Putamen (tissue), 1 donor: ENCODE measurements around the gene KCNG2.

ENCODE experiments used
- DNase-seq: peaks from one replicate; pipeline ENCODE4 v3.0.0-alpha.2; 2016; ENCODE audit warnings: low spot score

The KCNG2 gene

GRCh38 chr18:79823120-79823519, 25.4 kb downstream of the KCNG2 start:
- DNase-seq = no peak

- DNase-seq = no peak
These were observed 28.2 kb downstream of the KCNG2 start for GRCh38 chr18:79825913-79826312.

- no peak for DNase-seq
These were observed 29.2 kb downstream of the KCNG2 start for GRCh38 chr18:79826966-79827365.

GRCh38 chr18:79828258-79828657, 30.5 kb downstream of the KCNG2 start:
- no peak for DNase-seq

- DNase-seq = no peak
These were observed 31.6 kb downstream of the KCNG2 start for GRCh38 chr18:79829136-79829854.

GRCh38 chr18:79832169-79832568, 34.4 kb downstream of the KCNG2 start:
- DNase-seq = no peak

GRCh38 chr18:79834834-79835233, 37.1 kb downstream of the KCNG2 start:
- DNase-seq = no peak

- DNase-seq = no peak
These were observed 44.2 kb downstream of the KCNG2 start for GRCh38 chr18:79841936-79842335.

- no peak for DNase-seq
These were observed 47.3 kb downstream of the KCNG2 start for GRCh38 chr18:79844999-79845563.

- no peak for DNase-seq
These were observed 49.3 kb downstream of the KCNG2 start for GRCh38 chr18:79846936-79847557.

- no peak for DNase-seq
These were observed 50.0 kb downstream of the KCNG2 start for GRCh38 chr18:79847606-79848293.

GRCh38 chr18:79848294-79848578, 50.5 kb downstream of the KCNG2 start:
- no peak for DNase-seq

GRCh38 chr18:79848579-79849327, 51.0 kb downstream of the KCNG2 start:
- no peak for DNase-seq

GRCh38 chr18:79849328-79850207, 51.8 kb downstream of the KCNG2 start:
- no peak for DNase-seq

- no peak for DNase-seq
These were observed 53.0 kb downstream of the KCNG2 start for GRCh38 chr18:79850731-79851130.

- DNase-seq = no peak
These were observed 53.8 kb downstream of the KCNG2 start for GRCh38 chr18:79851489-79851888.

GRCh38 chr18:79851950-79852349, 54.2 kb downstream of the KCNG2 start:
- no peak for DNase-seq

GRCh38 chr18:79852561-79853302, 55.0 kb downstream of the KCNG2 start:
- no peak for DNase-seq

GRCh38 chr18:79853303-79853992, 55.7 kb downstream of the KCNG2 start:
- DNase-seq = no peak

- DNase-seq = no peak
These were observed 56.2 kb downstream of the KCNG2 start for GRCh38 chr18:79853993-79854364.
